HG02678 (cell line): Measurements from ENCODE around the gene ARHGAP26.

ENCODE experiments used
- ATAC-seq: cut with Tn5 transposase; IDR thresholded peaks from one replicate; pipeline ENCODE4 v1.9.1; 2021; ENCODE audit warnings: mild to moderate bottlenecking, moderate library complexity; ENCODE audit not compliant: unreplicated experiment

The ARHGAP26 gene

DNA sequence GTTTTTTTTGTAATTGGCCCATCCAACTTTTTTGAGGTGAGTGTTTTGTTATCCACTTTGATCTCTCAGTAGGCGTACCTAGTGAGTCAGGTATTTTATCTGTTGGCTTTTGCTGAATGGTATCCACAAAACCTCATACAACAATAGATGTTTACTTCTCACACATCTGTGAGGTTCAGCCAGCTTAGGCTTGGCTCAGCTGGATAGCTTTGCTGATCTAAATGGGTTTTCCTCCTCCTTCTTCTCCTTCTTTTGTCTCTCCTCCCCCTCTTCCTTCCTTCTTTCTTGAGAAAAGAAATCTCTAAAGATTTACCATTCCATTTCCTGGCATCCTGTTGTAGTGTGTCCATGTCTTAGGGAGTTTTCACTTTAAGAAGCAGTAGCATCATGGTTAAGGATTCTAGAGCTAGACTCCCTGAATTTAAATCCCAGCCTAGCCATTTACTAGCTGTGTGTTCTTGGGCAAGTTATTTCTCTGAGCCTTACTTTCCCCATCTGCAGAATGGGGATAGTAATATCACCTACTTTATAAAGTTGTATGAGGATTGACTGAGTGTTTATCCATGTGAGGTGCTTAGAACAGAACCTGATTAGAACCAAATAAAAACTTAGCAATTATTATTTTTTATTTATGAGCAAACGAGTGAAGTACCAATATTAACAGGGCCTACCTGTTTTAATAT is 126.3 kb downstream of the ARHGAP26 start:
- no peak for ATAC-seq

DNA sequence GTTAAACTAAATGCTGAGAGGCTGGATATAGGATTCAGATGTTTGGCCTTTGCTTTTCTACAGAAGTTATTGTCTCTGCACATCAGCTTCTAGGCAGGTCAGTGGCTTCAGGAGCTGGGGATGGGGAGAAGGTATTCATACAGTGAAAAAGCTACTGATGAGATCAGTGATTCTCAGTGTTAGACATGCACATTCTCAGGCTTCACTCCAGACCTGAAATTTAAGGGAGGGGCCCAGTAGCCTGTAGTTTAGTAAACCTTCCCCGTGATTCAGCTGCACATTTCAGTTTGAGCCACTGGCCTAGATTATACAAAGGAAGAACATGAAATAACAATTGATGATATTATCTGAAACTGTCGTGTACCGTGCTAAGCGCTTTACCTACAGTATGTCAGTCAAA is 127.2 kb downstream of the ARHGAP26 start:
- ATAC-seq = no peak

DNA sequence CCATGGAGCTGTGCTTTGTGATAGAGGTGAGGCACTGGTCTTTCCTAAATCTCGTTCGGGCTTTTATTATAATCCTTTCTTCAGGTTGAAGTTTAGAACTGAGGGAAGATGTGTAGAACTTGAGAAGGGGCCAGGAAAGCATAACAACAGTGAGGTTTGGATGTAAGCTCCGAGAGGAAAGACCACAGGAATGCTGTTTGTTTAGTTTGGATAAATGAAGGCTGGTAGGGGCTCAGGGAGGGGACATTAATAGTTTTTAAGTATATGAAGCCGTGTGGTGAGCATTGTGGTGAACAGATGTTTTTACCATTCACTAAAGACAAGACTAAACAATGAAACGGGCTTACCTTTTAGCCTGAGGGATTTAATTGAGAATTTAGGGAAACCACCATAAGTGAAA is 130.8 kb downstream of the ARHGAP26 start:
- ATAC-seq = no peak

DNA sequence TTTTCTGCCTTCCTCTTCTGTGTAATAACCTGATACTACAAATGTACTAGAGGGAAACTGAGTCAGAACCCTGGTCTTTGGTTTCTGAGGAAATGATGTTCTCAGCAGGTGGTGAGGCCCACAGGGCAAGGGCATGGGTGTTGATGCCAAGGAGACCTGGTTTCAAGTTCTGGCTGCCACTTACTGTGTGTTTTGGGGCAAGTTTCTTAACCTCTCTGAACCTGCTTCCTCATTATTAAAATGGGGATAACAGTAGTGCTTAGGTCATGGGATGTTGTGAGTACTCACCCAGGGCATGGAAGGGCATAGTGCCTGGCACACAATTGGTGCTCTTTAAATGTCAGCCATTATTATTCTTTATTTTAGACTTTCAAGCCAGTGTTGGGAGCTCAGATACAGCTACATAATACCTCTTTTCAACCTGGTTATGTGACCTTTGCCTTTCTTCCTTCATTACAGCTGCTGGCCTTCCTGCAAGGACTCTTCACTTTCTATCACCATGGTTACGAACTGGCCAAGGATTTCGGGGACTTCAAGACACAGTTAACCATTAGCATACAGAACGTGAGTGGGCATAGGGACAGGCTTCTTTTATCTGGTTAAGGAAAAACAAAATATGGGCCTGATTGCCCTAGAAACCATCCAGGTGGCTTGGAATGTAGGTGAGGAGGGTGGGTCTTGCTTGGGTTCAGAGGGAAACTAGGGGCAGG is 131.5 kb downstream of the ARHGAP26 start:
- ATAC-seq = no peak

DNA sequence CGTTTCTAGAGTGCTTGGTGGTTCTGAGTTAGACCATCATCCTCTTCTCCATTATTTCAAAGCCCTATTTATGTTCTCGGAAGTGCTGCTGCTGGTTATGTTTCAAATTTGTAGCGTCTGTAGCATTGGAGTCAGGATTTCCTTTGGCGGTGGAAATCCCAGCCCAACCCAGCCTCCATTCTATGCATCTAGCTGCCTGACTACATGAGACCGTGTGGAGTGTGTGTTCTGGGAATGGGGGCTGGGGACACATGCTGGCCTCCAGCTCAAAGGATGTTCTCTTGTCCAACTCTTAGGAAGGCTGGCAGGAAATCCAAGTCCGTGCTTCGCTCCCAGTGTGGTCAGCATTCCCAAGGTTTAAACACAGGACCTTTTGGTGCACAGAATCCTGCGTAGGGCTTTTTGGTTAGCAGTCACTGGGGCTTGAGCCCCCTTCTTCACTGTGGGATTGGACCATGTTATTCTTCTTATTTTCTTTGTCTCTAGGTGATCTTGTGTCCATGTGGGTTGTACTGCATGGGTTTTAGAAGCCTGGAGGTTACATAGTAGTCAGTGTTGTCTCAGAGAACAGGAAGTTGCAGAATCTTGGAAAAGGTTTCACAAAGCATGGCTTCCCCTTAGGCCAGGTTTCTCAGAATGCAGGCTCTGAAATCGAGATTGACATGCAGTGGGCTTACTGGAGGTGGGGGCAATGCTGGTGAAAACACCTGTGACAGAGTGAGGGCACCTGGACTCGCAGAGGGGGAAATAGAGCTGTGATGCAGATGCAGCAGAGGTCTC is 132.2 kb downstream of the ARHGAP26 start:
- no peak for ATAC-seq

DNA sequence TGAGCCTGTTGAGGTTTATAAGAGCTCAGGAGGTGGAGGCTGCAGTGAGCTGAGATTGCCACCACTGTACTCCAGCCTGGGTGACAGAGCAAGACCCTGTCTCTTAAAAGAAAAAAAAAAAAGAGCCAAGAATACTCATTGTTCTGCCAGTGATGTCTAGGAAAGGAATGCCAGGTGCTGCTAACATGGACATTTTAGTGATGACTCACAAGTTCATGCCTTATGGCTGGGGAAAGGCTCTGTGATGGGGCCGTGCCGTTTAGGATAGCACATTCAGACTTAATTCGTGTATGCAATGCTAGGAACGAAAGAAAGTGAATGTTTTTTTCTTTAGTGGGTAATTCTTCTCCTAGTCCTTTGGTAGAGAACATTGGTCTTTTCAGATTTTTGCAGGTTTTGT is 134.2 kb downstream of the ARHGAP26 start:
- ATAC-seq = no peak

DNA sequence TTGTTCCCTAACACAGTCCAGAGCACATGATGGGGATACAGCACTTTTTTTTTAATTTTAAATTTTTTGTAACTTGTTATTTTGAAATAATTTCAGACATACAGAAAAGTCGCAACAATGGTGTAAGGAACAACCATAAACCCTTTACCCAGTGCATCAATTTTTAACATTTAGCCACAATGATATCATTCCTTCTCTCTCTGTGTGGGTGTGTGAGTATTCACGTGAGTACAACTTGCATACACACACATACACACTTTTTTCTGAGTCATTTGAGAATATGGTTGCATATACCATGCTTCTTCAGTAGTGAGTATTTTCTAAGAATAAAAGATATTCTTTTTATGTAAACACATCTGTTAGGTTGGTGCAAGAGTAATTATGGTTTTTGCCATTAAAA is 135.2 kb downstream of the ARHGAP26 start:
- no peak for ATAC-seq

DNA sequence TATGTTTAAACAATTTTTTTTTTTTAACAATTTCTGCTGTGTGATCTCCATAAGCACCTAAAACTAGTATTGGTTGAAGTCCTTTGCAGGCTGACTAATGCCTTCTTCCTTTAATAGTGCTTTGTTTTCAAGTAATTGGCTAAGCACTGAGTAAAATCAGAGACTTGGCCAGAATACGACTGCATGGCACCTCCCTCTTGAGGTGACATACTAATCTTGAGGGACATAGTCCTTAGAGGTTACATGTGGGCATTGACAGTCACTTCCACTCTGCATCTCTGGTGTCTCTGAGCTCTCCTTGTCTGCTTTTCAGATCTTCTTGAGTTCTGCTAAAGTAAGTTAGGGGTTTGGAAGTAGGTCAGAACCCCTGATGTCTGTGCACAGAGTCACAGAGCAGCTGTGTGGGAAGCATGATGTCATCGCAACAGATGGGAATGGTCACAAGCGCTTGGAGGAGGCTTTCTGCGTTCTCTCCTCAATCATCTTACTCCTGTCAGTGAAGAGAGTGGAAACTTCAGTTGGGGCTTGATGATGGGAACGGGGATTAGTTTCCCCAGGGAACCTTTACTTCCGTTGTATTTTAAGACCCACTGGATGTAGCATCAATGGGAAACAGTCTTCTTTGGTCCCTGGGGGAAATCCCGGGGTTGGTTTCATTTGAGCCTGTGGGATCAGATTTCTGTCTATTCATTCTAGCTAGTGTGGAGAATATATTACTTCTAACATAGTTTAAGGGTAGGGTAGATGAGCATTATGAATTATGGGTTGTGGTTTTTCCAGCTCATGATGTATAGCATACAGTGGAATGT is 136.9 kb downstream of the ARHGAP26 start:
- no peak for ATAC-seq

DNA sequence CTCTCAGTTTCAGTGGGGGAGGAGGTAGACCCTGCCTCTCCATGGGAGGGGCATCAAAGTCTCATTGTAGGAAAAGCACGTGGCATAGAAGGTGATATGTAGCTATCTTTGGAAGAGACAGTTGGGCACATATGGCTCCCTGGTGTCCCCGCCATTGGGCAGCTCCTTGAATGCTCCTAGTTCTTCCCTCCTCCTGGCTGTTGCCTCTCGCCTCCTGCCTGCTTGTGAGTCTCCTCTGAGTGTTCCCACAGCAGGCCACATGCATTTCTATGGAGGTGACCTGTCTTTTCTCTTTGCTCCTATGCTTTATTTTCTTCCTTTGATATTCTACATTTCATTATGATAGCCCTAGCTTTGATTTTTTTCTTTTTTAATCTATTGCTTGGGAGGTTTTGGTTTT is 138.5 kb downstream of the ARHGAP26 start:
- no peak for ATAC-seq

DNA sequence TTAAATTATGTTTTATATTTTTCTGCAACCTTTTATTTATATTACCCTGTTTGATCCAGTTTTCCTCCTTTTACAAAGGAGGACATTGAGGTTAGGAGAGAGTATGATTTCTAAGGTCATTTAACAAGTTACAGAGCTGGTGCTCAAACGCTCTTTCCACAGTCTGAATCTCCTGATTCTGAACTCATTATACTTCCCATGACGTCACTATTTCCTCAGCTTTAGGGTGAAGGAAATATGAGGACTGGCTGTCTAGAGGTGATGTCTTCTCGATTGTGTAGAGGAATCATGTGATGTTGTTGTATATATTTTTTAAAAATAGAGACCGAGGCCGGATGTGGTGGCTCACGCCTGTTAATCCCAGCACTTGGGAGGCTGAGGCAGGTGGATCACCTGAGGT is 140.0 kb downstream of the ARHGAP26 start:
- no peak for ATAC-seq

DNA sequence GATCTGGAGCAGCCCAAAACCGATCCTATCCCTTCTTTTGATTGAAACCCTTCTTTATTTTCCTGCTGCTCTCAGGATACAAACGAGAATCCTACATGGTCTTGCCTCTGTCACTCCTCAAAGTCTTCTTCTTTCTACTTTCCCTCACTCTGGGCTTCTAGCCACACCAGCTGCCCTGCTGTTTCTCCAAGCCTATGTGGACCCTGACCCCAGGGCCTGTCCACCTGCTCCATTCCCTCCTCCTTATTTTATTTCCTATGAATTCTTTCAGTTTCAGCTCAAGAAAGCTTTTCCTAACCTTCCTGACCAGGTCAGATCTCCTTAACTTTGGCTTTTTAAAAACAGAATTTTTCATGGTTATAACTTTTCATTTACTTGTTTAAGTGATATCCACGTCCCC is 141.0 kb downstream of the ARHGAP26 start:
- ATAC-seq = no peak

DNA sequence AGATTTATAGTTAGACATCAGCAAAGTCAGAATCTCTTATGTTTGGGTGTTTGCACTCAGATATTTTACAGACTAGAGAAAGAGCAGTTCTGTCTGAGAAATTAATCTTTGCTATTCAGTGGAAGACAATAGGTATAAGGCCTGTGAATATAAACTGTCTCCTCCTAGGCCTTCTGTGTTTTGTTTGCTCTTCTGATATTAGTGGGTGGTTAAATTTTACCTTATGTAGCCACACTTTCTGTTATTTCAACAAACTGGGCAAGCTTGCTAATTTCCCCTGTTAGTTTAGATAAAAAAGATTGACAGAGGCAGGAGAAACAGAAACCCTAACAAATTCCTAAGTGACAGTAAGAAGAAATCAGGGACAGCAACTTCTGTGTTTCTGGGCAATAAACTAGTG is 141.6 kb downstream of the ARHGAP26 start:
- no peak for ATAC-seq

DNA sequence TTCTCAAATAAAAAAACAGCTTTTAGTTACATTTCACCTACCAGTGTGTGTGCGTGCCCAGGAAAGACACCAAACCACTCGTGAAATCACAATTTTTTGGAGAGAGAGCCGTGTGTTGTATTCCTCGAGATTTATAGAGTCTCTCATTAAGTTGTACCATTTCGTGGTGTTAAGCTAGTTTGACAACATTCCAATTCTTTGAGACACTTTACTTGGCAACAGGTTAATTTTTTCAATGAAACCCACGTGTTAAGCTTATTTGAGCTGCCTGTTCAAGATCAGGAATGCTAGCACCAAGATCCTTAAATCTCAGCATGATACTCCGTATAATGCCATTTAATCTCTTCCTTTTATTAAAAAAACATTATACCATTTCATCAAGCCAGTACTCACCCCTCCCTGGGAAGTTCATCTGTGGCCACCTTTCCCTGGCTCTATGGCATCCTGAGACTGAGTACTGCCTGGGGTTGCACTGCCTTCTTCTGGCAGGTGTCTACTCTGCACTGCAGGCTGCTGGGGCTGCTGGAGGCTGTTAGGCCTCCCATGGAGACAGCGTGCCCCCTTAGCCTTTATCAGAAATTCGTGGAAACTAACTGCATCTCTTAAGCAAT is 143.7 kb downstream of the ARHGAP26 start:
- ATAC-seq = no peak

DNA sequence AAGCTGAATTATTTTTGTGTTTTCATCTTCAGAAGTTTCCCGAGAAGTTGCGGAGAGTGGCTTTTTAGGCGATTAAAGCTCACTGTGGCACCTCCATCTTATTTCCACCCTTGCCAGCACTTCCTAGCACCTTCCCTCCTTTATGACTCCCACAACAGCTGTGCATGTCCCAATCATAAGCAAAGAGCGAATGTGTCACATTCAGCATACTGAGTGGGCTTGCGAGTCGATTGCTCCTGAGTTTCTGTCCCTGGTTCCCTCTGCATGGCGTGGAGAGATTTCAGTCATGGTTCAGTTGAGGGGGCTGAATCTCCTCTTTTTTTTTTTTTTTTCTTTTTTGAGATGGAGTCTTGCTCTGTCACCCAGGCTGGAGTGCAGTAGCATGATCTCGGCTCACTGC is 144.9 kb downstream of the ARHGAP26 start:
- no peak for ATAC-seq

DNA sequence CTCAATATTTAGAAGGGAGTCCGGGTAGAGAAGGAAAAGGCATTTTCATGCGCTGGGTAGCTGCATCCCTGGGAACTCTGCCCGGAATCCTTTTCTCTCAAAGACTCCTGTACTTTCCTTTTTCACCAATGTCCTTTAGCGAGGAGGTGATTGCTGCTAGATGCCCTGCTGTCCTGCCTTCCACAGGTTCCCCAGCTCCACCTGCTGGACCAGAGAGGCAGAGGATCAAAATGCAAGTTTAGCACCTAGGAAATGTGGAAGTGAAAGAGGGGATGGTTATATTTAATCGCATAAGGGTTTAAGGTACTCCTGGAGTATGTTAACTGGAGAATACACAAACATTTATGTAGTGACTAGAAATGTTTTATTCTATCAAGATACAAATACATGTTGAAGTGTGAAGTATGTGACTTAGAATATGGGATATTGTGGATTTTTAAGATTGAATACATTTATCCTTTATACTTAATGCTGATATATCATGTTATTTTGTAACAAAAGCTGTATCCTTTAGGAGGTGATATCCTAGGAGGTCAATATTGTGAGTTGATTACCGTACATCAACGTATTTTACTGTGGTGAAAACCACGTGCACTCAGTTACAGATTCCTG is 145.7 kb downstream of the ARHGAP26 start:
- ATAC-seq = peak; percentile 82

DNA sequence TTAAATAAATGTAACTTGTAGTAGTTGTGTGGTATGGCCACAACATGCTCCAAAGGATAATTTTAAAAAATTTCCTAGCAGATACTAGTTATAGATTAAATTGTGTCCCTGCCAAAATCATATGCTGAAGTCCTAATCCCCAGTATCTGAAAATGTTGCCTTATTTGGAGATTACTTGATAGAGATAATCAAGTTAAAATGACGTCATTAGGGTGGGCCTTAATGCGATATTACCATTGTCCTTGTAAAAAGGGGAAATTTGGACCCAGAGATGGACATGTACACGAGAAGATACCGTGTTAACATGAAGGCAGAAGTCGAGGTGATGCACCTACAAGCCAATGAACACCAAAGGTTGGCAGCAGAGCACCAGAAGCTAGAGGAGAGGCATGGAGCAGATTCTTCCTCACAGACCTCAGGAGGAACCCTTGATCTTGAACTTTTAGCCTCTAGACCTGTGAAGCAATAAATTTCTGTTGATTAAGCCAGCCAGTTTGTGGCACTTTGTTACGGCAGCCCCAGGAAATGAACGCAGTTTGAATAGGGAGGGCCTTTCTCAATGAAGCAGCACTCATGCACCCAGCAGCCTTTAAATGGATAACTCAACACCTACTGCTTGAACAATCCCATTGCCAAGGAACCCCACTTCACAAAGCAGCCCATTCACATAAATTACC is 148.9 kb downstream of the ARHGAP26 start:
- no peak for ATAC-seq

DNA sequence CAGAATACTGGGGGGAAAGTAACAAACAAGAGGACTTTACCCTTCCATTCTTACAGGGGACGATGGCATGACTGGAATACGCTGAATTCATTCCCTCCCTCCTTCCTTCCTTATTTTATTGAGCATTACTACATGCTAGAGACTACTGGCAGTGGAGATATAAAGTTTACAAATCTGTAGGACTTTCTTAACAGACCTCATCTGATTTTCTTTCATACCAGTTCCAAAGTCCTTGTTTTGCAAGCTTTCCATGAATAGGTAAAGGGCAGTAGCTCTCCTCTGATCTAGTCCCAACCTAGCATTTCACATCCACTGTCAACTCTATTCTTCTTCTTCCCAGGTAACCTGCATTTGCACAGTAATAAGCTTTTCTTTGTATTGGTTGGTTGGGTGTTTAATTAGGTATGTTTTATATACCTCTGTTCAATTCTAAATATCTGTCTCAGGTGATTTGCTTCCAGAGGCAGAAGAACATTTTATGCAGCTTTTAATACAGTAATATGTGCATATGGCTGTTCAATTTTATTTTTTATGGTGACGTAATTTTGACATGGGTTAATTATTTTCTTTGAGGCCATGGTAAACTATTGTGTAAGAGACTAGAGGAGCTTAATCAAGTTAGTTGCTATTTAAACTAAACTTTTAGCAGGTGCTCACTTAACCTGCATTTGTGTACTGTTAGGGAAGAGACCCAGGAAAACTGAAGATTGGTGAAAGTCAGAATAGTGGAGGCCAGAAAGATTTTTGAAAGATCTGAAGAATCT is 150.9 kb downstream of the ARHGAP26 start:
- ATAC-seq = no peak

DNA sequence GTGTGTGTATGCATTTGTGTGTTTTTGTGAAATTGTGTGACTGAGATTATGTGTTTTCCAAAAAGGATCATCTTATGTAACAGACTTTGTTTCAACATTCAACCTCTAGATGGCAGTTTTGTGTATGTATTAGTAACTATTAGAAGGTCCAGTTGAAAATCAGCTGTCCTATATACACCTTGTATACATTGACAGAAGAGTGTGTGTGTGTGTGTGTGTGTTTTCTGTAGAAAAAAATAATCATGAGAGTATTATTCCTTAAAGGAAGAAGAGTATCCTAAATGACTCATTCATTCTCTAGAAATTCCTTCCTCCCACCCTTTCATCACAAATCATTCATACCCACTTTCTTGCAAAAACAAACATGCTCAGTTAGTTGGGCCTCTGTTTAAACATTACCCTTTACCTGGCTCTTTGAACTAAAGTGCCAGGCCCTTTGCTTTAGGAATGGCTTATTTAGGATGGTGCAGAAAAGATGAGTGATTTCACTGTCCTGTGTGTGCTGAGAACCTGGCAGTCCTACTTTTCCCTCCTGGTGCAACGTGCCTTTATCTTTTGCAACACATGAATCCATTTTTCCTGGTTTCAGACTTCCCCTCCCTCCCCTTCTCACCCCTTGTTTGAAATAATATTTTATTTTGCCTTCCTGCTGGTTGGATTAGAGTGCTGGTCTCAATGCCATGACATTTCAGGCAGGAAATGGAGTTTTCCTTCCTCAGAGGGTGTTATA is 152.2 kb downstream of the ARHGAP26 start:
- peak; percentile 71 for ATAC-seq
